GM21528 (cell line): ENCODE data around the gene RNF25.
A peak's percentile ranks its signal among the peaks of the same experiment; 100 is the strongest.

Experiments used
- ATAC-seq: cut with Tn5 transposase; IDR thresholded peaks from one replicate; pipeline ENCODE4 v1.9.1; 2021; ENCODE audit warnings: mild to moderate bottlenecking, moderate library complexity; ENCODE audit not compliant: unreplicated experiment, low FRiP score

Gene RNF25

GRCh38 chr2:218680061-218680460 is 8.3 kb upstream of the RNF25 start:
- no peak for ATAC-seq

DNA sequence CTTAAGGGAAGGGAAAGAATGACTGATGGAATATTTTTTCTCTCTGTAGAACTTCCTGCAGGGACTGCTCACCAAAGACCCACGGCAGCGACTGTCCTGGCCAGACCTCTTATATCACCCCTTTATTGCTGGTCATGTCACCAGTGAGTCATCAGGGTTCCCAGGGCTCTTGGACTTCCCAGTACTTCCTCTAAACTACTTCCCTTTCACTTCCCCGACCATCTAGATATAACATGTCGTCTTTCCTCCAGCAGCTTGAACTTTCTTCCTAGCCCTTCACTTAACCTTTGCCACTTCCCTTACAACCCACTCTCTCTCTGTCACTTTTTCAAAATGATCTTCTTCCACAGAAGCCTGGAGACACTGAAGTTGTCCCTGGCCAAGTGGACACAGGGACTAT is 7.3 kb upstream of the RNF25 start:
- no peak for ATAC-seq

DNA sequence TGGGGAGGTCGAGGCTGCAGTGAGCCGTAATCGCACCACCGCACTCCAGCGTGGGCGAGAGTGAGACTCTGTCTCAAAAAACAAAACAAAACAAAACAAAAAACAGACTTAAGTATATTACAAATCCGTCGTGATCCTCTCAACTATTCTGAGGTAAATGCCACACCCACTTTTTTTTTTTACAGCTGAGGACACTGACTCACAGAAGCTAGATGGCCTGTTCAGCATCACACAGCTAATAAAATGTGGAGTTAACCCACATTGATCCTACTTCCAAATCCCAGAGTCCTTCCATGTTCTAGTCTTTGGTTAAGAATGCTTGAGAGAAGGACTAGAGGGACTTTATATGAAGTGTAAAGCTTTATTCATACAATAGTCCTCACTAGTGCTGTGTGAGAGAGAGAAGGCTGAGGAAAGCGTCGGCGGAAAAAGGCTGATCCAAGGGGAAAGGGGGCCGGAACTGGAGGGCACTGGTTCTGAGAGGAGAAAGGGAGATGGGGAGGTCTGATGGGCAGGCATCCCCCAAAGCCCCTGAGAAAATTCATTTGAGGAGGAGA is 627 bp downstream of the RNF25 start:
- ATAC-seq: peak; percentile 12

- no peak for ATAC-seq
These were observed 7.1 kb downstream of the RNF25 start for GRCh38 chr2:218664653-218665052.

DNA sequence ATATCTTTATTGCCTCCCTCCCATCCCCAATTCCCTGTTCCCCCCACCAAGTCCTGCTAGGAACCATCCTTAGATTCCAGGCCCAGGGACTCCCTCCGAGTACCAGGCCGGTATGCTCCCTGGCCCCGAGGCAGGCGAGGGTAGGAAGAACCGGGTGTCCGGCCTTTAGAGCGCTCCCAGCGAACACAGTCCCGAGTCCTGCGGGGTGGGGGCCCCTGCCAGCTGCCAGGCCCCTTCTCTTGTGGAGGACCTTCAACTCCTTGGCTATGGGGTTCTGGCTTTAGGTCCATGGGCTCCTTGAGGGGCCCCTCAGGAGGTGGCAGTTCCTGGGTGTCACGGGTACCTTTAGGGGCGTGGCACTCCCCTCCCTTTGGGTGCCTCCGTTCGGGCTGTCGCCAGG is 7.9 kb downstream of the RNF25 start:
- ATAC-seq: no peak

- ATAC-seq: no peak
These were observed 9.0 kb downstream of the RNF25 start for GRCh38 chr2:218662827-218663226.

DNA sequence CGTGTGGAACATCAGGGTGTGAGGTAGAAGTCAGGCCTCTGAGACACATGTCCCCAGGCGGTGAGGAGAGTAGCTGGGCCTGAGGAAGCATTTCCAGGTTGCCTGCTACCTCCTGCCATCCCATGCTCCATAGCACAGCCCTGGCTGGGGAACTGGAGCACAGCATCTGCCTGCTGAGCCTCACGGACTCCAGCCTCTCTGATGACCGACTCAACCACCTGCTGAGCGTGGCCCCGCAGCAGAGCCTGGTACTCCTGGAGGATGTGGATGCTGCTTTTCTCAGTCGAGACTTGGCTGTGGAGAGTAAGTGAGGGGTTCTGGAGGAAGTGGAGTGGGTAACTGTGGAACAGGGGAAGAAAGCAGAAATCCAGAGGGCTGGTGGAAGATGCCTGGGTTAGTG is 9.4 kb downstream of the RNF25 start:
- ATAC-seq: no peak

DNA sequence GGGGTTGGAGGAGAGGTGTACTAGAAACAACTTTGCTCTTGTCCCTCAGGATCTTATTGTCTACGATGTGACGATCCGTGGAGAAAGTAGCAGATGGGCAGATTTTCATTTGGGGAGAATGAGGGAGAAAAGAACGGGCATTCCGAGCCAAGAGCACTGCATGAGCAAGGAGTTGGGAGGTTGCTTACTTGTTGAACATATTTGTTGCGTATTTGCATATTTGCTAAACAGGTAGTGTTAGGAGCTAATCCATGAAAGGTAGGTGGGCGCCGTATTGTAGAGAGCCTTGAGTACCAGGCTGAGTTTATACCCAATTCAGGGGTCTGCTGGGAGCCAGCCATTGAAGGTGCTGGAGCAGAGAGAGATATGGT is 11.8 kb downstream of the RNF25 start:
- ATAC-seq: no peak

GRCh38 chr2:218659258-218659987 is 12.4 kb downstream of the RNF25 start, which contains the start of the genes BCS1L and ZNF142:
Gene BCS1L (plus strand): TSS chr2:218659683. CDS start chr2:218660988, 1,305 bp downstream.
Gene ZNF142 (minus strand): TSS chr2:218659623. CDS start chr2:218656429, 3,194 bp downstream.
- peak; percentile 93 for ATAC-seq

DNA sequence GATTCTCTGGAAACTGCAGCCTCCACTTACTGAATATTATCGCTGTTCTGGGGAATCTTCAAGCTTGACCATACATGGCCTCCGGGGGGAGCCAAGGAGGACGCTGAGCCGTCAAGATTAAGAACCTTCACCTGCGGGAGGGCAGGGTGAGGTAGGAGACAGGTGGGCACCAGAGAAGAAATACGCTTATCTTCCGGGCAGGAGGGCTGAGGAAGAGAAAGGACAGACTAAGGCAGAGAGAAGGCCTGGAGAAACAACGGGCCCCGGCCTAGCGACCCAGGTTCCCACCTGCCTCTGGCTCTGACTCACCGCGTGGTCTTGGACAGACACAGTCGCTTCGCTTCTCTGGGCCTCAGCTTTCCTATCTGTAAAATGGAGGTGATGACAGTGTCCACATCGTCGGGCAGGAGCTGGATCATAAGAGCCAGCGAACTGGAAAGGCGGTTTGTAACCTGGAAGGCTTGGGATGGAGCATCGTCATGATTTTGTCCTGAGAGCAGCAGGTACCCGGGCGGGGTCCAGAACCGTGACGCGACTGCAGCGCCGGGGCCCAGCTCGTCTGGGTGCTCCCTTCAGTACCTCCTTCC is 13.0 kb downstream of the RNF25 start:
- peak; percentile 40 for ATAC-seq

DNA sequence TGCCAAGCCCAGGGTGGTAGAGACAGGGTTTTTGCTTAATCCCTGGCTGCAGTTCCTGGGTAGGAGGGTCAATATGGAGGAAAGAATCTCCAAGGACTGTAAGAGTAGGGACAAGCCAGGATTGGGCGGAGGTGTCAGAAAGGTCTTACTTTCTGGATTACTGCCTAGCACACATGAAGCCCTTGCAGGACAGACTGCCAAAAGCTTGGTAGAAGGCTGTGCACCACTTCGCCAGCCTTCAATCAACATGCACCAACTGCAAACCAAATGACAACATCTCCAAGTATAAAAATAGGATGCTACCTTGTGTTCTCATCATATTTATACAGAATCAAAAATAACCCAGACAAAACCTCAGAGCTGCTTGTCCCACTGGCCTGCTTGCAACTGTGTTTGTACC is 16.1 kb downstream of the RNF25 start:
- ATAC-seq: no peak

DNA sequence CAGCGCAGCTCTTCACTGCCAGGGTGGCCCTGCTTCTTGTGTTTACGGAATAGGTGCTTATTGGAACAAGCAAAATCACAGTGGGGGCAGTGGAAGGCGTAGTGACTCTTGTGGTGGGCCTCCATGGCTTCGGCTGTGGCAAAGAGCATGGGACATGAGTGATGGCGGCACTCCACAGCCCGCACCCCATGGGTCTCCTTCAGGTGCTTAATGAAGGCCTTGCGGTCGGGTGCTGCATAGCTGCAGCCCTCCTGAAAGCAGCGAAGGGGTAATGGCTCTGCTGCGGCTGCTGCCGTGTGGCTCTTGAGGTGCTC is 23.1 kb downstream of the RNF25 start:
- ATAC-seq: no peak

DNA sequence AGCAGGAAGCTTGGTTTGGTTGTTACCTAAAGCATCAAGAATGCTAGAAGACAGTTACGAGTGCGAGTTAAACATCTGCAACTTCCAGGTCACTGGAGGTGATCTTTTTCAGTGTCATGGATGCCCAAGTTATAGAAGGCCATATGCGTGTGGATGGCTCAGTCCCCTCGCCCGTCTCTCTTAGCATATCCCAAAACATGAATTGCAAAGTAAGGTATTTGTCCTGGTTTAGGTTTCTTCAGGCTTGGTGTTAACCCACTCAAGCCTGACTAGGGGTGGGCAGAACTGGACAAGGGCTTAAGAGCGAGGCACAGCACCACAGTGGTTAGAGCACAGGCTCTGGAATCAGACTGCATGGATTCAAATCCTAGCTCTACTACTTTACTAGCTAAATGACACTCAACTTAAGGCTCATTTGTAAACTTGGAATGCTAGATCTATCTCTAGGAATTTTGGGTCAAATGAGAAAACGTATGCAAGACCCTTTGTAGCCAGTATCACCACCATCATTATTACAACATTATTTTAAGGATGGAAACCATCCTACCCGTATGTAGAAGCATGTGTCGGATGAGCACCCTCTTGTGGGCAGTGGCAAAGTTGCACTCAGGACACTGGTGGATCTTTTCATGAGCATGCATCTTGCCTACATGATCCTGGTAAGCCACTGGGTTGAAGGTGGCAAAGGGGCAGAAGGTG is 23.6 kb downstream of the RNF25 start:
- ATAC-seq: no peak

DNA sequence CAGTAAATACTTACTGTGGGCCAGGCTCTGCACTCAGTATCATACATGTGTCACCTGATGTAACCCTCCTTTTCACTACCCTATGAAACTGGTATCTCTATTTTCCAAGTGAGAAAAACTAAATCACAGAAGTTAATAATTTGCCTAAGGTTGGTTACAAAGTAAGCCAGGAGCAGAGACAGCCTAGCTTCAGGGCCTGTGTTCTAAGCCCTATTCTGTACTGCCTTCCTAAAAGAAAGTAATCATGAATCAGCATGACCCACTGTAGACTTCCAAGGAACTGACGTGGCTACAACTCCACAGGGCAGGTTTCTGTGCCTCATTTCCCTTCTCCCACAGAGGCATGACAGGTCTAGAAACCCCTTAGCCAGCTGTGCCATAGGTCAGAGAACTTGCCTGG is 26.7 kb downstream of the RNF25 start:
- ATAC-seq: no peak

DNA sequence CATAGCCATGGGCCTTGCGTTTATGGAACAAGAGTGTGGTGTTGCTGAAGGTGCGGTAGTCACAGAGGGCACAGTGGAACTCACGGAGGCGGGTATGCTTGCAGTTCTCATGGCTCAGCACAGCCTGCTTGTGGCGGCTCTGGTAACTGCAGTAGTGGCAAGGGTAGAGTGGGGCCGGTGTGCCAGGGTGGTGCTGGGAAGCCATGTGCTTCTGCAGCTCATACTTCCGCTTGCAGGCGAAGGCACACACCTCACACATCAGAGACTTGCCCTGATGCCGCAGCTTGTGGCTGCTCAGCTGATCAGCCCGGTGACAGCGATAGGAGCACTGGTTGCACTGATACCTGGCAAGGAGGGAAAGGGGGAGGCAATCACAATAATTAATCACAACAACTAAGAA is 27.1 kb downstream of the RNF25 start:
- no peak for ATAC-seq

GRCh38 chr2:218643751-218644310 is 28.0 kb downstream of the RNF25 start:
- ATAC-seq: no peak

GRCh38 chr2:218642786-218643185 is 29.0 kb downstream of the RNF25 start:
- ATAC-seq: no peak

DNA sequence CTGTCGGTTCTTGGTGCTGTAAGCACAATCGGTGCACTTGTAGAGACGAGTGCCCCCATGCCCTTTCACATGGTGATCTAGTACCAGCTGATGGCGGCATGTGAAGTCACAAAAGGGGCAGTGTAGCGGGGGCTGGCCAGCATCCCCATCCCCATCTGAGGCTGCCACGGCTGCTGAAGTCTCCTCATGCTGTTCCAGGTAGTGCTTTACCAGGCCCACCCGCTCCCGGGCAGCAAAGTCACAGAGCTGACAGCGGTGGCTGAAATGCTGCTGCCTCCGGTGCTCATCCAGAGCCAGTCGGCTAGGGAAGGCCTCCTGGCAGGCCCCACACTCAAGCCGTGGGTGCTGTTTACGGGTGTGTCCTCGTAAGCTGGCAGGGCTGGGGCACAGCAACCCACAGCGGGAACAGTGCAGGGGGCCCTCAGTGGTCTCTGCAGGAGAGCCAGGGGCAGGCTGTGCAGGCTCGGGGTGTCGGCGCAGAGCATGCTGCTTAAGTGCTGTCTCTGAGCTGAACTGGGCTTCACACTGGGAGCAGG is 29.6 kb downstream of the RNF25 start:
- ATAC-seq: no peak

DNA sequence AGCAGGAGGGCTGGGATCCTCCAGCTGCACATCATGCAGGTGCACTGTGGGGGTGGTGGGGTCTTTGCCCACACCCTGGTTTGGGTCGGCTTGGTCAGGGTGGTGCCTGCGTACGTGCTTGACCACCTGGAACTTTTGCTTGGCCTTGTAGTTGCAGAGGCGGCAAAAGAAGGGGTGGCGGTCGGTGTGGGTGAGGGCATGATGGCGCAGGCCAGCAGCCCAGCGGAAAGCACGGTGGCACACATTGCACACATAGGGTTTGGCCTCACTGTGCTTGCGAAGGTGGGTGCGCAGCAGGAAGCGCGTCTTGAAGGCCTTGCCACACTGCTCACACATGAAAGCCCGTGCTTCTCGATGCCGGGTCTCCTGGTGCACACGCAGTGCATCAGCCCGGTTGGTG is 33.4 kb downstream of the RNF25 start:
- no peak for ATAC-seq

DNA sequence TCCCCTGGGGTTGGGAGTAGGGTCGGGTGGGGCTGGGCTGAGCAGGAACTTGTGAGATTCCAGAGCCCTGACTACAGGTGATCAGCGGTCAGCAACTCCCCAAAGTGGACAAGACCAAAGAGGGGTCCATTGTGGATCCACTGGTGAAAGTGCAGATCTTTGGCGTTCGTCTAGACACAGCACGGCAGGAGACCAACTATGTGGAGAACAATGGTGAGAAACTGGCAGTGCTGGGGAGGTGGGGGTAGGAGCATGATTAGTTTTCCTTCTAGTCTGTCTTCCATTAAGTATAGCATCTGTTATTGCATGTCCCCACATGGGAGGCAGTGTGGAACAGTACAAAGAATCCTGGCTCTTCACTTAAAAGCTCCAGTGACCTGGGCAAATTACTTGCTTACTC is 36.1 kb downstream of the RNF25 start:
- ATAC-seq: no peak

DNA sequence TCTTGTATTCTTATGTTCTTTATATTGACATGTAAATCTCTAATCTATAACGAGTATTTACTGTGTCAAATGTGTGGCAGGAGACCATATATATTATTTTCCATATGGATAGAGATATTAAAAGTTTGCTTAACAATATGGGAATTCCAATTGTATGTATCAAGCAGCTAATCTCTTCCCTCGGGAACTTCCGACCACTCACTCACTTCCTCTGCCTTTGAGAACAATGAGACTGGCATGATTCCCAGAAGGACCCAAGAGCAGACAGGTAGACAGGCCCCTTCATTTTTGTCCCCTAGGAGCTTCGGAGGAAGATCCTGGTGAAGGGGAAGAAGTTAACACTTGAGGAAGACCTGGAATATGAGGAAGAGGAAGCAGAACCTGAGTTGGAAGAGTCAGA is 40.0 kb downstream of the RNF25 start:
- ATAC-seq: no peak
